BJ (cell line): Measurements from ENCODE around the gene RASD1. TPM values are rescaled to one million over a fixed set of nuclear protein-coding genes. Genes with fewer than 3 reads are reported as not detected.
"Not testable (repeated sequence)": the region's sequence is repeated elsewhere in the genome, so short reads cannot be mapped to it uniquely, and the experiment has no call there.

Experiments
- CTCF ChIA-PET: fragments of 350-600 bp; formaldehyde crosslinking; extraction: SDS; loops from one replicate; lab custom pipeline; 2021; ENCODE audit warnings: antibody characterized with exemption, inconsistent platforms; lab: Yijun Ruan, JAX
- POLR2A ChIA-PET: fragments of 300-600 bp; sonication (Branson Sonifier 250); formaldehyde crosslinking; extraction: SDS; loops from one replicate; lab custom pipeline; 2021; ENCODE audit warnings: antibody characterized with exemption; lab: Charles Lee
- DNase-seq: peaks from one replicate; pipeline ENCODE4 v3.0.0-alpha.2; 2011; ENCODE audit warnings: low read depth
- H3K27me3 ChIP-seq: 2 replicates; pipeline ENCODE4 v1.6.0; 2011; ENCODE audit warnings: low read length; ENCODE audit not compliant: control insufficient read depth, insufficient read depth
- H3K36me3 ChIP-seq: 2 replicates; pipeline ENCODE4 v1.5.1; 2011; ENCODE audit warnings: low read length; ENCODE audit not compliant: control insufficient read depth, insufficient read depth
- H3K4me3 ChIP-seq: 2 replicates; pipeline ENCODE4 v1.5.1; 2011; ENCODE audit warnings: low read depth, mild to moderate bottlenecking, control low read depth, low read length
- CTCF ChIP-seq: IDR thresholded peaks from 2 replicates; pipeline ENCODE4 v1.5.1; 2011; ENCODE audit warnings: low read depth, mild to moderate bottlenecking, control low read depth, inconsistent platforms, low read length, moderate library complexity; ENCODE audit not compliant: insufficient read depth
- polyA plus RNA-seq: library from polyadenylated mRNA; depleted of rRNA; stranded (reverse); fragments of >200 nt; gene quantifications from 2 replicates; pipeline ENCODE4 v1.2.3, GENCODE V29; 2011

The RASD1 gene
- polyA plus RNA-seq, 1 experiment: 0.90 TPM

DNA sequence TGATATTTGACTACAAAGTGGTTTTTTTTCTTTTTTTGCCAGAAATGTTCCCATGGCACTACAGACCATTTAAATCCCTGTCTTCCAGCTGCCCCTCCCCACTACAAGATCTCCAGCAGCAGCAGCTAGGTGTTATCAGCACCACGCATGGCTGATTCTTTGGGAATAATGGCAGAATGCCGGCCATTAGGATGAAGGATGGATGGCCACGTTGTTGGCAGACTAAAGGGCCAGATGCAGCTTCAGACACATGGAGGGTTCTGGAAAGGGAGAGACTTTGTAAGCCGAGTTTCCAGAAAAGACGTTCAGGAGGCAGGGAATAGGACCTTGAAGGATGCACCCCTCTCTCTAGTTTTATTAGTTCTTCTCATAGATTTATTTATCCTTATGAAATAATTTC, 29.7 kb downstream of the RASD1 start:
- TF ChIP-seq CTCF: no peak
- no peak for DNase-seq
- ChIA-PET CTCF (interaction anchor here (0.8 to 1.7 kb wide), 4 partner anchors 11 to 110 kb away, joined by 3 to 5 read pairs (median 4); partner anchors contain the start of gene RASD1), POLR2A (no interaction called here)
- no peak overlapping the region for H3K4me3 ChIP-seq
- no peaks in the 10 kb centered on the region for H3K36me3 ChIP-seq
- peaks cover 14% of the 10 kb centered on the region for H3K27me3 ChIP-seq

DNA sequence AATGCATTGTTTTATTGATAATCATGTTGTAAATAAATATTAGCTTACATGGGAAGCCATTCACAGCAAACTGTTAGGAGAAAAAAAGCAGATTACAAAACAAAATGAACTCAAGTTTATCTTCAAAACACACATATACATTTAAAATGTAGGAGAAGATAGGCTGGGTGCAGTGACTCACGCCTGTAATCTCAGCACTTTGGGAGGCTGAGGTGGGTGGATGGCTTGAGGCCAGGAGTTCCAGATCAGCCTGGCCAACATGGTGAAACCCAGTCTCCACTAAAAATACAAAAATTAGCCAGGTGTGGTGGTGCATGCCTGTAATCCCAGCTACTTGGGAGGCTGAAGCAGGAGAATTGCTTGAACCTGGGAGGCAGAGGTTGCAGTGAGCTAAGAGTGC, 30.3 kb downstream of the RASD1 start:
- H3K36me3 ChIP-seq, H3K4me3 ChIP-seq, POLR2A ChIA-PET, DNase-seq: not testable (repeated sequence)
- CTCF ChIA-PET: interaction anchor here (0.9 kb wide), 1 partner anchor 24 kb away, joined by 3 read pairs; no protein-coding TSS in a partner anchor
- peaks cover 12% of the 10 kb centered on the region for H3K27me3 ChIP-seq

DNA sequence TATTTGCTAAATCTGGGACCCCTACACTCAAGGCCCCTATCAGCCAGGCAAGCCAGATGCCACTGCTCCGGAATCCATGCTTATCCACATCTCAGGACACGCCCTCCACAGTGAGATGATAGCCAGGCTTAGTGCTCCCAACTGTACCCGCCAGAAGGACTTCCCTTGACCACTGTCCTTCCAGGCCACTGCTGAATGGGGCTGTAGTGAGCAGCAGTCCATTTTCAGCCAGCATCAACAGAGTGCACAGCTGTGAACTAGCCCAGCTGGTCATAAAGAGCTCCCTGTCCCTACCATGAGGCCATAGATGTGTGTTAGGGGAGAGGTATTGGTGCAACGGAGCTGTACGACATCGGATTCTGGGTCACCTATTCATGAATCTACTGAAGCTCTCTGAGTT, 32.4 kb downstream of the RASD1 start:
- TF ChIP-seq CTCF: no peak
- ChIA-PET CTCF (no interaction called here), POLR2A (no interaction called here)
- H3K27me3 ChIP-seq: peaks cover 9% of the 10 kb centered on the region
- DNase-seq: no peak
- no peak overlapping the region for H3K4me3 ChIP-seq
- H3K36me3 ChIP-seq: no peaks in the 10 kb centered on the region

GRCh38 chr17:17462048-17462824, 34.0 kb downstream of the RASD1 start:
- Histone ChIP-seq H3K36me3 (no peaks in the 10 kb centered on the region), H3K4me3 (no peak overlapping the region), H3K27me3 (peaks cover 11% of the 10 kb centered on the region)
- TF ChIP-seq CTCF: no peak
- CTCF ChIA-PET: interaction anchor here (0.7 kb wide), 1 partner anchor 34 kb away, joined by 3 read pairs; the partner anchor contains the start of gene RASD1
- no peak for DNase-seq
- POLR2A ChIA-PET: no interaction called here

DNA sequence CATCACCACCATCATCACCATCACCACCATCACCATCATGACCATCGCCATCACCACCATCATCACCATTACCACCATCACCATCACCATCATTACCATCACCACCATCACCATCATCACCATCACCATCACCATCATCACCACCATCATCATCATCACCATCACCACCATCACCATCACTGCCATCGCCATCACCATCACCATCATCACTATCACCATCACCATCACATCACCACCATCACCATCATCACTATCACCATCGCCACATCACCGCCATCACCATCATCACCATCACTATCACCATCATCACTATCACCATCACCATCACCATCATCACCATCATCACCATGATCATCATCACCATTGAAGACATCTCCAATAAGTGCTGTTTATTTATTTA, 36.2 kb downstream of the RASD1 start:
- no peak for DNase-seq
- peaks cover 9% of the 10 kb centered on the region for H3K27me3 ChIP-seq
- TF ChIP-seq CTCF: no peak
- H3K36me3 ChIP-seq: no peaks in the 10 kb centered on the region
- POLR2A ChIA-PET: no interaction called here
- CTCF ChIA-PET: no interaction called here
- no peak overlapping the region for H3K4me3 ChIP-seq
